HUES6 (cell line): ENCODE measurements around the gene NUDT21.
A peak's percentile ranks its signal among the peaks of the same experiment; 100 is the strongest.

ENCODE experiments used
- H3K27ac ChIP-seq: 2 replicates; pipeline ENCODE4 v1.7.0; 2013; ENCODE audit warnings: low read depth, mild to moderate bottlenecking, low read length, inconsistent platforms
- H3K27me3 ChIP-seq: 2 replicates; pipeline ENCODE4 v1.6.1; 2013; ENCODE audit warnings: low read length; ENCODE audit not compliant: control insufficient read depth, insufficient read depth
- H3K36me3 ChIP-seq: 2 replicates; pipeline ENCODE4 v1.6.1; 2013; ENCODE audit warnings: low read length; ENCODE audit not compliant: control insufficient read depth, insufficient read depth
- H3K4me1 ChIP-seq: 2 replicates; pipeline ENCODE4 v1.6.1; 2013; ENCODE audit warnings: low read length; ENCODE audit not compliant: control insufficient read depth, insufficient read depth
- H3K4me3 ChIP-seq: 2 replicates; pipeline ENCODE4 v1.5.1; 2013; ENCODE audit warnings: low read depth, low read length
- H3K9ac ChIP-seq: one replicate; pipeline ENCODE4 v1.6.1; 2013; ENCODE audit warnings: mild to moderate bottlenecking, low read length
- H3K9me3 ChIP-seq: 2 replicates; pipeline ENCODE4 v1.6.1; 2013; ENCODE audit warnings: low read depth, low read length; ENCODE audit not compliant: control insufficient read depth, insufficient read depth

NUDT21 gene

GRCh38 chr16:56426585-56426984, 24.5 kb downstream of the NUDT21 start:
- Histone ChIP-seq H3K4me3 (no peak overlapping the region), H3K9me3 (no peaks in the 10 kb centered on the region), H3K9ac (no peak overlapping the region), H3K36me3 (peaks cover 18% of the 10 kb centered on the region), H3K27ac (no peak overlapping the region), H3K4me1 (peaks cover 27% of the 10 kb centered on the region), H3K27me3 (peaks cover 5% of the 10 kb centered on the region; the same call in 1 of the 2 replicates)

GRCh38 chr16:56425439-56425832, 25.7 kb downstream of the NUDT21 start, which contains the start of gene AMFR:
AMFR (minus strand) TSS chr16:56425545; CDS start chr16:56425327, 218 bp downstream.
- Histone ChIP-seq H3K4me3 (peak within 1 kb of the TSS; percentile 89), H3K9ac (peak within 1 kb of the TSS; percentile 93), H3K4me1 (peaks cover 27% of the 10 kb centered on the region), H3K27me3 (peaks cover 5% of the 10 kb centered on the region; the same call in 1 of the 2 replicates), H3K27ac (no peak within 1 kb of the TSS; the same call in 1 of the 2 replicates), H3K9me3 (no peaks in the 10 kb centered on the region), H3K36me3 (0 out of 2 replicates have a peak, but pooled peaks cover 8% of the 10 kb centered on the region)

GRCh38 chr16:56424791-56425438, 26.2 kb downstream of the NUDT21 start:
- Histone ChIP-seq H3K4me3 (peak overlapping the region; percentile 89), H3K36me3 (0 out of 2 replicates have a peak, but pooled peaks cover 3% of the 10 kb centered on the region), H3K27ac (no peak overlapping the region; the same call in 1 of the 2 replicates), H3K4me1 (peaks cover 27% of the 10 kb centered on the region), H3K9ac (peak overlapping the region; percentile 93), H3K9me3 (no peaks in the 10 kb centered on the region), H3K27me3 (peaks cover 5% of the 10 kb centered on the region; the same call in 1 of the 2 replicates)

- Histone ChIP-seq H3K36me3 (no peaks in the 10 kb centered on the region), H3K27ac (no peak overlapping the region; the same call in 1 of the 2 replicates), H3K9me3 (no peaks in the 10 kb centered on the region), H3K4me3 (peak overlapping the region; percentile 89), H3K27me3 (peaks cover 5% of the 10 kb centered on the region; the same call in 1 of the 2 replicates), H3K9ac (peak overlapping the region; percentile 82), H3K4me1 (peaks cover 27% of the 10 kb centered on the region)
Observed at GRCh38 chr16:56424404-56424764, 26.7 kb downstream of the NUDT21 start.

GRCh38 chr16:56423584-56424403, 27.3 kb downstream of the NUDT21 start:
- no peak overlapping the region for H3K27ac ChIP-seq
- no peaks in the 10 kb centered on the region for H3K9me3 ChIP-seq
- H3K9ac ChIP-seq: peak overlapping the region; percentile 82
- H3K4me3 ChIP-seq: peak overlapping the region; percentile 89
- H3K4me1 ChIP-seq: peaks cover 27% of the 10 kb centered on the region
- peaks cover 5% of the 10 kb centered on the region; the same call in 1 of the 2 replicates for H3K27me3 ChIP-seq
- no peaks in the 10 kb centered on the region for H3K36me3 ChIP-seq

GRCh38 chr16:56422896-56423441, 28.2 kb downstream of the NUDT21 start:
- Histone ChIP-seq H3K9ac (no peak overlapping the region), H3K4me1 (peaks cover 27% of the 10 kb centered on the region)

GRCh38 chr16:56421976-56422669, 29.0 kb downstream of the NUDT21 start:
- no peaks in the 10 kb centered on the region for H3K9me3 ChIP-seq
- H3K4me1 ChIP-seq: peaks cover 27% of the 10 kb centered on the region
- no peak overlapping the region for H3K9ac ChIP-seq
- H3K4me3 ChIP-seq: peak overlapping the region; percentile 6; the same call in 1 of the 2 replicates
- peaks cover 5% of the 10 kb centered on the region; the same call in 1 of the 2 replicates for H3K27me3 ChIP-seq
- no peaks in the 10 kb centered on the region for H3K36me3 ChIP-seq
- H3K27ac ChIP-seq: no peak overlapping the region

More at GRCh38 chr16:56422896-56423441, 28.2 kb downstream of the NUDT21 start:
- H3K4me3 ChIP-seq: peak overlapping the region; percentile 5; the same call in 1 of the 2 replicates
- no peaks in the 10 kb centered on the region for H3K36me3 ChIP-seq
- no peak overlapping the region for H3K27ac ChIP-seq
- H3K9me3 ChIP-seq: no peaks in the 10 kb centered on the region
- peaks cover 5% of the 10 kb centered on the region; the same call in 1 of the 2 replicates for H3K27me3 ChIP-seq

GRCh38 chr16:56421313-56421712, 29.8 kb downstream of the NUDT21 start:
- Histone ChIP-seq H3K27ac (no peak overlapping the region), H3K9me3 (no peaks in the 10 kb centered on the region), H3K27me3 (peaks cover 5% of the 10 kb centered on the region; the same call in 1 of the 2 replicates), H3K4me3 (no peak overlapping the region), H3K9ac (no peak overlapping the region), H3K4me1 (peaks cover 27% of the 10 kb centered on the region), H3K36me3 (no peaks in the 10 kb centered on the region)

- Histone ChIP-seq H3K27ac (no peak overlapping the region), H3K9ac (no peak overlapping the region), H3K4me3 (no peak overlapping the region), H3K9me3 (no peaks in the 10 kb centered on the region), H3K4me1 (peaks cover 27% of the 10 kb centered on the region), H3K27me3 (peaks cover 5% of the 10 kb centered on the region; the same call in 1 of the 2 replicates), H3K36me3 (no peaks in the 10 kb centered on the region)
Observed at GRCh38 chr16:56420613-56421012, 30.5 kb downstream of the NUDT21 start.

GRCh38 chr16:56419740-56420548, 31.2 kb downstream of the NUDT21 start:
- Histone ChIP-seq H3K4me3 (no peak overlapping the region), H3K9ac (no peak overlapping the region), H3K9me3 (no peaks in the 10 kb centered on the region), H3K36me3 (no peaks in the 10 kb centered on the region), H3K27ac (no peak overlapping the region), H3K4me1 (peaks cover 34% of the 10 kb centered on the region), H3K27me3 (peaks cover 5% of the 10 kb centered on the region; the same call in 1 of the 2 replicates)
